Keratinocyte (primary cell): ENCODE measurements around the gene ADORA2B. TPM values are rescaled to one million over a fixed set of nuclear protein-coding genes. Genes with fewer than 3 reads are reported as not detected.

Experiments used
- DNase-seq: peaks from one replicate; pipeline ENCODE4 v3.0.0-alpha.2; 2011; ENCODE audit warnings: low read depth, missing footprints, low spot score
- FAIRE-seq: peaks from 2 replicates; lab custom pipeline; 2011; peaks lifted over from hg19 to GRCh38; lab: Jason Lieb, UNC
- H2AFZ ChIP-seq: 2 replicates; pipeline ENCODE4 v1.6.0; 2012; ENCODE audit warnings: low read length, control low read depth, inconsistent platforms; ENCODE audit not compliant: control insufficient read depth
- H3K27ac ChIP-seq: 2 replicates; pipeline ENCODE4 v1.5.1; 2011; ENCODE audit warnings: low read length; ENCODE audit not compliant: control insufficient read depth, insufficient read depth
- H3K27me3 ChIP-seq: 3 replicates; pipeline ENCODE4 v1.6.0; 2011; ENCODE audit warnings: low read length; ENCODE audit not compliant: control insufficient read depth, insufficient read depth; ENCODE audit errors: extremely low read depth
- H3K36me3 ChIP-seq, 2 experiments: 2 replicates in 1 of 2; 3 replicates in 1 of 2; pipeline ENCODE4 v1.5.1; 2011; ENCODE audit warnings: low read length in 2 of 2, mild to moderate bottlenecking in 1 of 2; ENCODE audit not compliant: control insufficient read depth in 2 of 2, insufficient read depth in 2 of 2; ENCODE audit errors: extremely low read depth in 1 of 2
- H3K4me1 ChIP-seq: 3 replicates; pipeline ENCODE4 v1.5.1; 2011; ENCODE audit warnings: low read length; ENCODE audit not compliant: control insufficient read depth, insufficient read depth; ENCODE audit errors: extremely low read depth
- H3K4me2 ChIP-seq: 3 replicates; pipeline ENCODE4 v1.6.0; 2011; ENCODE audit warnings: low read depth, low read length; ENCODE audit not compliant: control insufficient read depth, insufficient read depth; ENCODE audit errors: extremely low read depth
- H3K4me3 ChIP-seq, 3 experiments: fragments of 200-600 bp in 1 of 3; sonication (generic) in 1 of 3; 2 replicates in 2 of 3; 3 replicates in 1 of 3; pipeline ENCODE4 v1.5.1; 2011 to 2016; ENCODE audit warnings: low read length in 3 of 3, mild to moderate bottlenecking in 3 of 3, control low read depth in 2 of 3, inconsistent platforms in 1 of 3, low read depth in 1 of 3, mixed read lengths in 1 of 3, mixed run types in 1 of 3, moderate library complexity in 1 of 3; ENCODE audit not compliant: control insufficient read depth in 2 of 3, insufficient read depth in 2 of 3; ENCODE audit errors: extremely low read depth in 1 of 3
- H3K79me2 ChIP-seq: 2 replicates; pipeline ENCODE4 v1.6.0; 2012; ENCODE audit warnings: low read length; ENCODE audit not compliant: control insufficient read depth, insufficient read depth
- H3K9ac ChIP-seq: 3 replicates; pipeline ENCODE4 v1.6.0; 2011; ENCODE audit warnings: low read length; ENCODE audit not compliant: control insufficient read depth, insufficient read depth; ENCODE audit errors: extremely low read depth
- H3K9me1 ChIP-seq: 3 replicates; pipeline ENCODE4 v1.6.0; 2011; ENCODE audit warnings: low read length; ENCODE audit not compliant: control insufficient read depth, insufficient read depth; ENCODE audit errors: extremely low read depth
- H3K9me3 ChIP-seq: 2 replicates; pipeline ENCODE4 v1.5.1; 2012; ENCODE audit warnings: low read depth, low read length; ENCODE audit not compliant: control insufficient read depth
- H4K20me1 ChIP-seq: 3 replicates; pipeline ENCODE4 v1.6.0; 2011; ENCODE audit warnings: low read length; ENCODE audit not compliant: control insufficient read depth, insufficient read depth; ENCODE audit errors: extremely low read depth
- CTCF ChIP-seq, 3 experiments: IDR thresholded peaks in 1 of 3; conservative IDR thresholded peaks in 1 of 3; optimal IDR thresholded peaks in 1 of 3; 2 replicates in 2 of 3; 3 replicates in 1 of 3; pipeline versions ENCODE3 to v1.5.1; 2011; ENCODE audit warnings: low read length in 3 of 3, mild to moderate bottlenecking in 3 of 3, moderate library complexity in 2 of 3, control low read depth in 1 of 3, inconsistent platforms in 1 of 3; ENCODE audit not compliant: insufficient read depth in 2 of 3; ENCODE audit errors: extremely low read depth in 1 of 3
- EZH2 ChIP-seq: IDR thresholded peaks from one replicate; pipeline ENCODE4 v1.6.1; 2012; ENCODE audit warnings: inconsistent platforms, mild to moderate bottlenecking, low read length, moderate library complexity
- dilution Hi-C: fragments of 300-500 bp; cut with MboI; formaldehyde crosslinking; loops from one replicate; pipeline ENCODE4 v1.7.0; 2020; ENCODE audit warnings: low sequenced_read_pairs; ENCODE audit not compliant: extremely low pct_ligation_motif_present
- polyA plus RNA-seq, 5 experiments: library from polyadenylated mRNA; depleted of rRNA in 3 of 5; stranded (reverse) in 3 of 5; stranded (forward) in 1 of 5; unstranded in 1 of 5; fragments of >200 nt; gene quantifications; 1 replicate in 1 of 5; 2 replicates in 3 of 5; 3 replicates in 1 of 5; pipeline versions ENCODE4 v1.2.1 to v1.2.3, GENCODE V29; 2011 to 2012; ENCODE audit warnings: missing spikeins in 2 of 5, low read depth in 1 of 5, low replicate concordance in 1 of 5

The ADORA2B gene
- polyA plus RNA-seq, 1 donor (not counting 4 experiments of a cell fraction or from before 2014, with no cell fraction given) = 50.0 TPM

- FAIRE-seq = no peak
- no peak overlapping the region for H3K27ac ChIP-seq
These were observed 23.3 kb upstream of the ADORA2B start for GRCh38 chr17:15921640-15922039.

GRCh38 chr17:15922586-15922985 lies 22.3 kb upstream of the ADORA2B start:
- Histone ChIP-seq H3K79me2 (no peaks in the 10 kb centered on the region), H3K4me1 (peaks cover 4% of the 10 kb centered on the region), H3K27me3 (peaks cover 5% of the 10 kb centered on the region), H3K9ac (no peak overlapping the region), H3K36me3 (no peaks in the 10 kb centered on the region), H4K20me1 (no peaks in the 10 kb centered on the region), H3K9me3 (no peaks in the 10 kb centered on the region), H2AFZ (no peak overlapping the region), H3K4me2 (no peak overlapping the region), H3K4me3 (no peak overlapping the region), H3K9me1 (no peaks in the 10 kb centered on the region), H3K27ac (no peak overlapping the region)
- dilution Hi-C loops = no loop called here
- no peak for DNase-seq
- TF ChIP-seq EZH2 (no peak), CTCF (optimal IDR thresholded peaks at IDR 0.05 in 1 of 3, IDR thresholded peaks at IDR 0.05 in 1 of 3, conservative IDR thresholded peaks at IDR 0.05 in 1 of 3; ENCODE audit: extremely low read depth in 1 of 3, insufficient read depth in 2 of 3, low read length in 3 of 3) (no peak)
- no peak for FAIRE-seq

More at GRCh38 chr17:15921640-15922039, 23.3 kb upstream of the ADORA2B start:
- H3K36me3 ChIP-seq = no peaks in the 10 kb centered on the region
- no peak for DNase-seq
- H3K9me3 ChIP-seq = no peaks in the 10 kb centered on the region
- H3K4me2 ChIP-seq = no peak overlapping the region
- H3K4me1 ChIP-seq = peaks cover 4% of the 10 kb centered on the region
- no peak overlapping the region for H3K9ac ChIP-seq
- no peaks in the 10 kb centered on the region for H3K79me2 ChIP-seq
- TF ChIP-seq CTCF (optimal IDR thresholded peaks at IDR 0.05 in 1 of 3, IDR thresholded peaks at IDR 0.05 in 1 of 3, conservative IDR thresholded peaks at IDR 0.05 in 1 of 3; ENCODE audit: extremely low read depth in 1 of 3, insufficient read depth in 2 of 3, low read length in 3 of 3) (no peak), EZH2 (no peak)
- no peak overlapping the region for H2AFZ ChIP-seq
- H3K27me3 ChIP-seq = peaks cover 13% of the 10 kb centered on the region
- no peaks in the 10 kb centered on the region for H4K20me1 ChIP-seq
- H3K4me3 ChIP-seq = no peak overlapping the region
- no peaks in the 10 kb centered on the region for H3K9me1 ChIP-seq
- dilution Hi-C loops = no loop called here
